Neural progenitor cell (in vitro differentiated cells): Measurements from ENCODE around the gene NFKB1.

Experiments used
- EZH2 ChIP-seq: fragments of 200-600 bp; sonication (generic); IDR thresholded peaks from 2 replicates; pipeline ENCODE4 v1.6.1; 2017; ENCODE audit warnings: antibody characterized with exemption, mild to moderate bottlenecking, moderate library complexity
- EZH2phosphoT487 ChIP-seq: fragments of 200-600 bp; sonication (generic); IDR thresholded peaks from 2 replicates; pipeline ENCODE4 v1.6.1; 2017; ENCODE audit warnings: antibody characterized with exemption
- TF ChIP-seq, protein P1 (sequence below): fragments of 200-600 bp; sonication (generic); IDR thresholded peaks from 2 replicates; pipeline ENCODE4 v1.5.1; 2017; ENCODE audit warnings: antibody characterized with exemption, mild to moderate bottlenecking

DNA sequence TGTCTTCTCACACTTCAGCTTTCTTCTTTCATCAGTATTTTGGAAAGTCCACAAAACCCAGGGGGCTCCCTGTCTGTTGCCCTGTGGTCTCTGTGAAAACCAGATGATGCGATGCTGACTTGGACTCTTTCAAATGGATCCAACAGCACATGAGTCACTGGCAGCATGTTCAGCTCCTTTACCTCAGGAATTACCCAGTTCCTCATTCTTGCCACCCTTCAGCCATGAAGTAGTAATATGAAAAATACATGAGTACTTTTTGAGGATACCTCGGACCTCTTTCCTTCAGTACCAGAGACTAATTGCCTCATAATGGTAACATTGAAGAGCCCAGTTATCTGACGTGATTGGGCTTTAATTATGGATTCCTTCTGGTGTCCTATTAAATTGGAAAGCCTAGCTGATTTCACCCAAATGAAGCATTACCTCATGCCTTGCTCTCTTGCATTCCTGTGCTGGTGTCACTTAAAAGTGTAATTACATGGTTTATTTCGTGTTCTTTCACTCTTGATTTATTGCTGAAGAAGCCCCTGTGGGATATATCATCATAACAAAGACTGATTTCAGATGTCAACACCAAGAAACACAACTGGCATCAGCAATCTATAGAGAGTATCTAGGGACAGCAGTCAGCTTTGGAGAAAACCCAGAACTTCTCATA is 63.4 kb downstream of the NFKB1 start:
- TF ChIP-seq, protein P1, sequence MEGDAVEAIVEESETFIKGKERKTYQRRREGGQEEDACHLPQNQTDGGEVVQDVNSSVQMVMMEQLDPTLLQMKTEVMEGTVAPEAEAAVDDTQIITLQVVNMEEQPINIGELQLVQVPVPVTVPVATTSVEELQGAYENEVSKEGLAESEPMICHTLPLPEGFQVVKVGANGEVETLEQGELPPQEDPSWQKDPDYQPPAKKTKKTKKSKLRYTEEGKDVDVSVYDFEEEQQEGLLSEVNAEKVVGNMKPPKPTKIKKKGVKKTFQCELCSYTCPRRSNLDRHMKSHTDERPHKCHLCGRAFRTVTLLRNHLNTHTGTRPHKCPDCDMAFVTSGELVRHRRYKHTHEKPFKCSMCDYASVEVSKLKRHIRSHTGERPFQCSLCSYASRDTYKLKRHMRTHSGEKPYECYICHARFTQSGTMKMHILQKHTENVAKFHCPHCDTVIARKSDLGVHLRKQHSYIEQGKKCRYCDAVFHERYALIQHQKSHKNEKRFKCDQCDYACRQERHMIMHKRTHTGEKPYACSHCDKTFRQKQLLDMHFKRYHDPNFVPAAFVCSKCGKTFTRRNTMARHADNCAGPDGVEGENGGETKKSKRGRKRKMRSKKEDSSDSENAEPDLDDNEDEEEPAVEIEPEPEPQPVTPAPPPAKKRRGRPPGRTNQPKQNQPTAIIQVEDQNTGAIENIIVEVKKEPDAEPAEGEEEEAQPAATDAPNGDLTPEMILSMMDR = no peak
- TF ChIP-seq EZH2 (no peak), EZH2phosphoT487 (no peak)
